RWPE2 (cell line): Measurements from ENCODE around the gene SUGT1.
"Not testable (repeated sequence)": the region's sequence is repeated elsewhere in the genome, so short reads cannot be mapped to it uniquely, and the experiment has no call there.

Experiments
- ATAC-seq: fragments of 200-7000 bp; cut with Tn5 transposase; 3 replicates; pipeline ENCODE4 v1.9.1; 2021; ENCODE audit warnings: low read depth
- DNase-seq: peaks from one replicate; pipeline ENCODE4 v3.0.0-alpha.2; 2020; ENCODE audit warnings: low spot score
- H3K27ac ChIP-seq: fragments of 450-650 bp; 2 replicates; pipeline ENCODE4 v1.5.1; 2017; ENCODE audit warnings: mild to moderate bottlenecking; ENCODE audit not compliant: poor library complexity, severe bottlenecking
- H3K27me3 ChIP-seq: fragments of 250-450 bp; sonication (Bioruptor Pico); 2 replicates; pipeline ENCODE4 v1.5.1; 2021; ENCODE audit warnings: mild to moderate bottlenecking, moderate library complexity; ENCODE audit not compliant: insufficient read depth, poor library complexity, severe bottlenecking
- H3K36me3 ChIP-seq: fragments of 250-450 bp; sonication (Bioruptor Pico); 2 replicates; pipeline ENCODE4 v1.5.1; 2020; ENCODE audit warnings: low read depth, mild to moderate bottlenecking, moderate library complexity
- H3K4me1 ChIP-seq: fragments of 250-450 bp; sonication (Bioruptor Pico); 2 replicates; pipeline ENCODE4 v1.5.1; 2021; ENCODE audit warnings: mild to moderate bottlenecking, moderate library complexity; ENCODE audit not compliant: insufficient read depth, poor library complexity, severe bottlenecking
- H3K4me3 ChIP-seq: fragments of 250-450 bp; sonication (Bioruptor Pico); 2 replicates; pipeline ENCODE4 v1.5.1; 2021; ENCODE audit warnings: mild to moderate bottlenecking, moderate library complexity; ENCODE audit not compliant: severe bottlenecking
- H3K9me3 ChIP-seq: fragments of 250-450 bp; sonication (Bioruptor Pico); 2 replicates; pipeline ENCODE4 v1.5.1; 2021; ENCODE audit warnings: mild to moderate bottlenecking, moderate library complexity; ENCODE audit not compliant: severe bottlenecking
- CTCF ChIP-seq: fragments of 450-650 bp; IDR thresholded peaks from one replicate; pipeline ENCODE4 v1.5.1; 2017; ENCODE audit warnings: mild to moderate bottlenecking, moderate library complexity; ENCODE audit not compliant: poor library complexity, severe bottlenecking

Gene SUGT1

GRCh38 chr13:52670726-52671125 is 18.1 kb downstream of the SUGT1 start:
- no peaks in the 10 kb centered on the region for H3K4me1 ChIP-seq
- no peaks in the 10 kb centered on the region for H3K27me3 ChIP-seq
- H3K9me3 ChIP-seq: no peaks in the 10 kb centered on the region
- H3K27ac ChIP-seq: no peak overlapping the region
- H3K4me3 ChIP-seq: no peak overlapping the region
- ATAC-seq (no peak), DNase-seq (no peak)
- no peak for TF ChIP-seq CTCF
- peaks cover 77% of the 10 kb centered on the region for H3K36me3 ChIP-seq

- no peak for ATAC-seq
- H3K9me3 ChIP-seq: no peaks in the 10 kb centered on the region
- peaks cover 73% of the 10 kb centered on the region for H3K36me3 ChIP-seq
- no peaks in the 10 kb centered on the region for H3K4me1 ChIP-seq
- DNase-seq: no peak
- no peak overlapping the region for H3K27ac ChIP-seq
- H3K4me3 ChIP-seq: no peak overlapping the region
- H3K27me3 ChIP-seq: no peaks in the 10 kb centered on the region
- no peak for TF ChIP-seq CTCF
Measured at GRCh38 chr13:52673465-52673864, 20.8 kb downstream of the SUGT1 start.

GRCh38 chr13:52677823-52678222 is 25.2 kb downstream of the SUGT1 start:
- no peak for DNase-seq
- Histone ChIP-seq H3K9me3 (no peaks in the 10 kb centered on the region), H3K4me3 (no peak overlapping the region), H3K27me3 (no peaks in the 10 kb centered on the region), H3K4me1 (no peaks in the 10 kb centered on the region), H3K36me3 (peaks cover 70% of the 10 kb centered on the region), H3K27ac (no peak overlapping the region)
- TF ChIP-seq CTCF: no peak
- no peak for ATAC-seq

GRCh38 chr13:52685806-52686205 is 33.2 kb downstream of the SUGT1 start:
- H3K27me3 ChIP-seq, ATAC-seq, H3K4me3 ChIP-seq, H3K9me3 ChIP-seq, H3K4me1 ChIP-seq, DNase-seq, H3K27ac ChIP-seq: not testable (repeated sequence)
- peaks cover 49% of the 10 kb centered on the region for H3K36me3 ChIP-seq

- peaks cover 50% of the 10 kb centered on the region for H3K36me3 ChIP-seq
- DNase-seq (no peak), ATAC-seq (no peak)
- H3K9me3 ChIP-seq: no peaks in the 10 kb centered on the region
- H3K27me3 ChIP-seq: no peaks in the 10 kb centered on the region
- H3K4me1 ChIP-seq: no peaks in the 10 kb centered on the region
- H3K4me3 ChIP-seq: no peak overlapping the region
- no peak overlapping the region for H3K27ac ChIP-seq
- no peak for TF ChIP-seq CTCF
Measured at GRCh38 chr13:52686376-52686775, 33.7 kb downstream of the SUGT1 start.
